Left cardiac atrium (tissue), 4 donors: ENCODE data around the gene CLIC5. TPM values are rescaled to one million over a fixed set of nuclear protein-coding genes. Genes with fewer than 3 reads are reported as not detected.
"Not testable (repeated sequence)": the region's sequence is repeated elsewhere in the genome, so short reads cannot be mapped to it uniquely, and the experiment has no call there.

Source experiments
- ATAC-seq, 2 donors: fragments of 200-7000 bp; cut with Tn5 transposase; one replicate each; pipeline ENCODE4 v1.9.1; 2020; ENCODE audit warnings: mild to moderate bottlenecking in 2 of 2, moderate library complexity in 2 of 2
- DNase-seq: peaks from one replicate; pipeline ENCODE4 v3.0.0-alpha.2; 2020
- intact Hi-C, 2 donors: fragments of 100-400 bp; cut with DNase I; formaldehyde crosslinking; loops; one replicate each; pipeline versions ENCODE4 v1.14.1 to v1.15.1; 2022 to 2023
- total RNA-seq, 2 donors: library from RNA; stranded (reverse); fragmentation: NEBNext Ultra II Directional; extraction: Animal tissue kit (Norgen Biotek cat#: 25700); gene quantifications; one replicate each; pipeline ENCODE4 v1.2.1, GENCODE V29; 2021
- donor health status: DM: no; HTN: yes; CAD: no.
- donor health status: DM: no; HTN: yes; CAD: no; lungs with severe emphysema.
- donor health status: DM: yes; HTN: yes; CAD: no.
- donor health status: Dilated cardiomyopathy.

CLIC5 gene
- total RNA-seq, 2 donors from 2014 or later: 92.1 to 109 TPM

DNA sequence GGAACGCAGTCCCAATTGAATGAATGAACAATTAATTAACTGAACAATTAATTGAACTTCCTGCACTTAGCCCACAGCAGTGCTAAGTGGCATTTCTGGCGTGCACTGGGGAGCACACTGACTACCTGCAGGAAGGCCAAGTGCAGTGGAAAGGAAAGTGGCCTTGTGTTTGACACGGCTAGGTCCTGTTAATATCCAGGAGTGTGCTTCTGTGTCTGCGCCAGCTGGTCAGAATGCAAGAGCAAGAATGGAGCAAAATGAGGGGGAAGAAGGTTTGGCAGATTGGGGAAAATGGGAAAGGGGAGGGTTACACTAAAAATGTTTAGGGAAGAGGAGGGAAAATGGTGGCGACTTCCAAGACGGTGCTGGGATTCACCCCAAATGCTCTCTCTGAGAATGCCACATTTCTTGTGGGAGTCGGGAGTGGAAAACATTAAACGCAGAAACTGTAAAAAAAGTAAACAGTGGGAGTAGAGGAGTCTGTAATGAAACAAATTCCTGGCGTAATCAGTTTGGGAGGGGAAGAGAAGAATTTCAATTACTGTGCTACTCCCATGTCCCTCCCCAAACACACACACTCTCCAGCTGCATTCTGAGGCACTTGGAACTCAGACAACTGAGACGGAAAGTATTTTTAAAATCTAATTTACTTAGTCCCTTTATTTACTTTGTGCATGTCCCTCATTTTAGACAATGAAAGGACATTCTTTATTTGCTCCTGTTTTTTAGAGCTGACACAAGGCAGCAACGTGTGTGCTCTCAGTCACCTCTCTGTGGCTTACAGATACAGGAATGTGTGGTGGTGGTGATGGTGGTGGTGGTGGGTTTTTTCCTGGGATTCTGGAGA is 64.1 kb downstream of the CLIC5 start:
- no peak for DNase-seq
- intact Hi-C loops: no loop called here
- peak; percentile 53 to 60 for ATAC-seq

DNA sequence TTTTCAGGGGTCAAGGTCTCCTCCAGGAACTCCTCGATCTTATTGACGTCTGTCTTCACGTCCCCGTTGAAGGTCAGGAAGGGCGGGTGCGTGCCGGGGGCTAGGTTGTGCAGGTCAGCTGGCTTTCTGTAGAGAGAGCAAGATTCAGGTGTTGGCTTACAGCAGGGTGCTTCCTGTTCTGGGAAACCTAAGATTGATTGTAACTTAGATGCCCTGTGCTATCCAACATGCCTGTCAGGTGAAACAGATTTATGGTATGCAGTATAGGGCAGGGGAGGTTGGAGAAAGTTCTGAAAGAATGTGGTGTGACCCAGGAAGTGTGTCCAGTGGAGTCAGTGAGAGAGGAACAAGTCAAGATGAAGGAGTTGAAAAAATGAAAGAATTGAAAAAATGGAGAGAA is 66.4 kb downstream of the CLIC5 start:
- no peak for DNase-seq
- peak in 1 of 2 donors; percentile 22 for ATAC-seq
- intact Hi-C loops: no loop called here

DNA sequence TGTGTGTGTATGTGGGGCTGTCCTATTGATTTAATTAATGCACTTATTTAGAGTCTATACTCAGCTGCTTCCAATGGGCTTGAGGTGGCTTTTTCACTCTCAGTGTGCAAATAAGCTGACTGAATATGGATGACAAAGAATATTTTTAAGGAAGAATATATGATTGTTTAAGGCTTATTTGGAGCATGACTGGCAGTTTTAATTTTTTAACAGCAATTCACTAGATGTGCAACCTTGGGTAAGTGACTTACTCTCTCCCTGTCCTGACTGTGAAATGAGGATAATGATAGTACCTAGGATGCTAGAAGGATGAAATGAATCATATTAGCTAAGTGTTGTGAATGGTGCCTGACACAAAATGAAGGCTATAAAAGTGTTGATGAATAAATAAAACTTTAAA is 67.9 kb downstream of the CLIC5 start:
- ATAC-seq: no peak
- intact Hi-C loops: no loop called here
- DNase-seq: no peak

GRCh38 chr6:45946887-45947286 is 68.8 kb downstream of the CLIC5 start:
- intact Hi-C loops: no loop called here
- ATAC-seq: peak; percentile 18 to 68

GRCh38 chr6:45946352-45946751 is 69.3 kb downstream of the CLIC5 start:
- ATAC-seq (peak; percentile 68 to 77), DNase-seq (peak; percentile 39)
- intact Hi-C loops: no loop called here

More at GRCh38 chr6:45946887-45947286, 68.8 kb downstream of the CLIC5 start:
- no peak for DNase-seq

- no peak for ATAC-seq
- DNase-seq: no peak
- intact Hi-C loops: no loop called here
These were observed 72.7 kb downstream of the CLIC5 start for GRCh38 chr6:45942953-45943352.

- ATAC-seq (no peak), DNase-seq (no peak)
- intact Hi-C loops: no loop called here
These were observed 81.8 kb downstream of the CLIC5 start for GRCh38 chr6:45933855-45934254.

DNA sequence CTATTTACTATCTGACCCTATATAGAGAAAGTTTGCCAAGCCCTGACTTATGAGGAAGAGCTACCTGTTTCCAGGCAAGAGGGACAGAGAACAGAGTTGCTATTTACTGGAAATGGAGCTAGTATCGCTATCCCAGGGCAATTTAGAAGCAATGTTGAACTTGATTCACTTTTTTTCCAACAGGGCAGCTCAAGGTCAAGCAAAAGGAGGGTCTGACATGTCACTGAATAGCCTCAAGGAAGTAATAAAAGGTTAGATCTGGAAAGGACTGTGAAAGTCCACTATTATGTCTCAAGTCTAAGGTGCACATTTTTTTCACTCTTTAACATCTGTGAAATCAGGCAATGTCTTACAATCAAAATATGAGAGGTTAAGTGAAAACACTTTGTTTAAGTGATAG is 84.4 kb downstream of the CLIC5 start:
- intact Hi-C loops: loop anchor here in 1 of 2 donors (2.0 kb wide), 1 partner anchor 84 kb away; the partner anchor contains the start of gene CLIC5
- ATAC-seq: no peak
- DNase-seq: no peak

DNA sequence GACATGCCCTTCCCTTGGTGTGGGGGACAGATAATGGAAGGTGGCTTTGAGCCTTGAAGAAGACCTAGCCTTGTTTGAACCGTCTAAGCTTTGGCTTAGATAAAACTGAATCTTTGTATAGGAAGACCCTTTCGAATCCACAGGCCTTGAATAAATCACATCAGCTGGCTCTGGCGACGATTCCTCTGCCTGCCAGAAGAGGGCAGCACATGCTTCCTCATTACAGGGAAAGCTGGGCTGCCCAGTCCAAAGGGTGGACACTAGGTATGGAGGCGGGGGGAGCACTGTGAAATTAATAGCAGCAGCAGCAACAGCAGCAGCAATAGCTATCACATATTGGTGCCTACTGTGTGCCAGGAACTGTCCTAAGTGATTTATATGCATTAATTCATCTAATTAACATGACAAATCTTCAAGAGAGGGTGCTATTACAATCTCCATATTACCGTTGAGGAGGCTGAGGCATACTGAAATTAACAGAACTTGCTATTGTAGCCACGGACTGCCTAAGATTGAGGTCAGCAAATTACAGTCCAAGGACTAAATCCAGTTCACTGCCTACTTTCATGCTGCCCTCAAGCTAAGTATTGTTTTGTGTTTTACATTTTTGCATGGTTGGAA is 85.1 kb downstream of the CLIC5 start:
- ATAC-seq (peak; percentile 79 to 85), DNase-seq (peak; percentile 73)
- intact Hi-C loops: loop anchor here in 1 of 2 donors (2.0 kb wide), 1 partner anchor 84 kb away; the partner anchor contains the start of gene CLIC5

GRCh38 chr6:45929421-45930361 is 86.0 kb downstream of the CLIC5 start:
- intact Hi-C loops: loop anchor here in 1 of 2 donors (2.0 to 10.0 kb wide), 4 partner anchors 85 to 1455 kb away; partner anchors contain the start of gene CLIC5
- no peak for ATAC-seq
- DNase-seq: no peak

GRCh38 chr6:45928721-45929305 is 86.8 kb downstream of the CLIC5 start:
- DNase-seq (no peak), ATAC-seq (no peak)
- intact Hi-C loops: loop anchor here in 1 of 2 donors (10.0 kb wide), 3 partner anchors 476 to 1454 kb away; no protein-coding TSS in a partner anchor

- intact Hi-C loops: loop anchor here in 1 of 2 donors (10.0 kb wide), 3 partner anchors 477 to 1453 kb away; no protein-coding TSS in a partner anchor
- ATAC-seq: no peak
These were observed 88.0 kb downstream of the CLIC5 start for GRCh38 chr6:45927421-45928320.

GRCh38 chr6:45926423-45926822 is 89.2 kb downstream of the CLIC5 start:
- not testable (repeated sequence) for ATAC-seq, DNase-seq
- intact Hi-C loops: loop anchor here in 1 of 2 donors (10.0 kb wide), 3 partner anchors 478 to 1452 kb away; no protein-coding TSS in a partner anchor

More at GRCh38 chr6:45927421-45928320, 88.0 kb downstream of the CLIC5 start:
- no peak for DNase-seq

DNA sequence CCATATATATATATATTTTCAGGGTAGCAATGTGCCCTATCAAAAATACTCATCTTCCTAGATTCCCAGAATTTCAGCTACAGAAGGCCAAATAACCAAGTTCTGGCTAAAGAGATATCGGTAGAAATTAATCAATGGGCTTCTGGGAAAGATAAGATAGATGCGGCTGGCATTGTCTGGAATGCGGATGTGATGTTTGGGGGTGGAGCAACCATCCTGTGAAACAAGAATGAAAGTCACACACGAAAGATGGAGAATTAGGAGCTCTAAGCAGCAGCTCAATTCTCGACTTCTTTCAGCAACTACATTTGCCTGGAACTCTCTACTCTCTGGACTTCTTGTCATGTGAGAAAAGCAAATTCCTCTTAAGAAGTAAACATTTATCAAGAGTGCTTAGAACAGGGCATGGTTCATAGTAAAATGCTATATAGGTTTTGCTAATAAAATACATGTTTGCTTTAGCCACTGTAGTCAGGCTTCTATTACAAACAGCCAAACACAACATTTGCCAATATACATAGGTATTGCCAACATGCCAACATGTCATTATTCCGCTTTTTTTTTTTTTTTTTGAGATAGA is 90.8 kb downstream of the CLIC5 start:
- intact Hi-C loops: loop anchor here in 1 of 2 donors (10.0 kb wide), 3 partner anchors 480 to 1450 kb away; no protein-coding TSS in a partner anchor
- ATAC-seq: no peak
- no peak for DNase-seq

DNA sequence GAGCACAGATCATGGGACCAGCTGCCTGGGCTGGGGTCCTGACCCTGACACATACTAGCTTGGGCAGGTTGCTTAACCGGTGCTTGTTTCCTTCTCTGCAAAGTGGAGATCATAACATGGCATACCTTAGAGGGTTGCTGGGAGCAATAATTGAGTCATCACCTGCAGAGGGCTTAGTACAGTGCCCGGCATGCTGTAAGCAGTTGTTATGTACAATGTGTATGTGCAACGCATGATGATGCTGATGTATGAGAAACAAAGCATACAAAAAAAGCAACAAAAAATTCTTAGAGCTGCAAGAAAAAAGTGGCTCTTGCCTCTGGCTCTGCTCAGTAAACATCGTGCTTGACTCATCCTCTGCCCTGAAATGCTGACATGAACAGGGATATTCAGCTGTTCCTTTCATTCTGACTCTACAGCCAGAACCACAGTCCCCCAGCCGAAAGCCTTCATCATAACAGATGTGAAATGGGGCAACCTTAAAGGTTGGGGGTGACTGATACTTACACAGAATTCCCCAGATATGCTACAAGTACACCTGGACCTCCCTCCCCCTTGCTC is 91.7 kb downstream of the CLIC5 start:
- intact Hi-C loops: loop anchor here in 1 of 2 donors (10.0 kb wide), 3 partner anchors 481 to 1449 kb away; no protein-coding TSS in a partner anchor
- DNase-seq (no peak), ATAC-seq (peak in 1 of 2 donors; percentile 41)

GRCh38 chr6:45922728-45923351 is 92.8 kb downstream of the CLIC5 start:
- intact Hi-C loops: loop anchor here in 1 of 2 donors (10.0 kb wide), 3 partner anchors 482 to 1448 kb away; no protein-coding TSS in a partner anchor
- peak; percentile 55 for DNase-seq

More at GRCh38 chr6:45922728-45923351, 92.8 kb downstream of the CLIC5 start:
- ATAC-seq: peak; percentile 87 to 90
